Endodermal cell (in vitro differentiated cells): Measurements from ENCODE around the gene TNKS2. TPM values are rescaled to one million over a fixed set of nuclear protein-coding genes. Genes with fewer than 3 reads are reported as not detected.

Source experiments
- DNase-seq: peaks from one replicate; pipeline ENCODE4 v3.0.0-alpha.2; 2017
- H3K27ac ChIP-seq: 2 replicates; pipeline ENCODE4 v1.5.1; 2013; ENCODE audit warnings: mild to moderate bottlenecking, low read depth, low read length, moderate library complexity
- H3K27me3 ChIP-seq: 2 replicates; pipeline ENCODE4 v1.6.1; 2013; ENCODE audit warnings: mild to moderate bottlenecking, low read length, moderate library complexity; ENCODE audit not compliant: insufficient read depth, control insufficient read depth, poor library complexity, severe bottlenecking
- H3K36me3 ChIP-seq: 2 replicates; pipeline ENCODE4 v1.7.0; 2013; ENCODE audit warnings: mild to moderate bottlenecking, low read length, moderate library complexity; ENCODE audit not compliant: control insufficient read depth, insufficient read depth
- H3K4me1 ChIP-seq: one replicate; pipeline ENCODE4 v1.7.0; 2013; ENCODE audit warnings: low read length; ENCODE audit not compliant: control insufficient read depth, insufficient read depth
- H3K4me3 ChIP-seq: 2 replicates; pipeline ENCODE4 v1.5.1; 2013; ENCODE audit warnings: mild to moderate bottlenecking, low read length, moderate library complexity
- H3K9ac ChIP-seq: 2 replicates; pipeline ENCODE4 v1.6.1; 2013; ENCODE audit warnings: mild to moderate bottlenecking, low read length, moderate library complexity; ENCODE audit not compliant: poor library complexity, severe bottlenecking; ENCODE audit errors: extremely low read depth
- H3K9me3 ChIP-seq: 2 replicates; pipeline ENCODE4 v1.6.1; 2013; ENCODE audit warnings: mild to moderate bottlenecking, low read length, moderate library complexity; ENCODE audit not compliant: control insufficient read depth
- H3K27ac Mint-ChIP-seq: 2 replicates; pipeline ENCODE4 v1.8.0; 2020; ENCODE audit warnings: mixed read lengths
- H3K27me3 Mint-ChIP-seq: 2 replicates; pipeline ENCODE4 v1.8.0; 2021; ENCODE audit warnings: mild to moderate bottlenecking, mixed read lengths; ENCODE audit not compliant: insufficient read depth
- H3K36me3 Mint-ChIP-seq: 2 replicates; pipeline ENCODE4 v1.8.0; 2020; ENCODE audit warnings: low read depth, mixed read lengths
- H3K4me1 Mint-ChIP-seq: 2 replicates; pipeline ENCODE4 v1.8.0; 2020; ENCODE audit warnings: mixed read lengths
- H3K4me3 Mint-ChIP-seq: 2 replicates; pipeline ENCODE4 v1.8.0; 2020; ENCODE audit warnings: mild to moderate bottlenecking, moderate library complexity, mixed read lengths
- H3K9me3 Mint-ChIP-seq: 2 replicates; pipeline ENCODE4 v1.8.0; 2020; ENCODE audit warnings: mild to moderate bottlenecking, mixed read lengths
- CTCF ChIP-seq: fragments of 200-600 bp; sonication (generic); conservative IDR thresholded peaks from 2 replicates; pipeline ENCODE4 v1.5.0; 2021; ENCODE audit warnings: antibody characterized with exemption, mild to moderate bottlenecking
- WGBS, 2 experiments: methylation state at CpG; one replicate each; pipeline versions ENCODE4 v1.1.5 to v1.1.7; 2013; ENCODE audit warnings: missing lambda C conversion rate in 2 of 2, mixed read lengths in 1 of 2; ENCODE audit not compliant: insufficient coverage in 1 of 2, insufficient read length in 1 of 2; 5-methylcytosine and 5-hydroxymethylcytosine counted together
- total RNA-seq, 2 donors: library from RNA; stranded (reverse); fragmentation: NEBNext Ultra II Directional in 1 of 2; extraction: Animal tissue kit (Norgen Biotek cat#: 25700) in 1 of 2; gene quantifications; 2 replicates in 1 of 2; 3 replicates in 1 of 2; pipeline ENCODE4 v1.2.1, GENCODE V29; 2021

The TNKS2 gene
- total RNA-seq, 2 donors from 2014 or later = 51.3 to 59.9 TPM

GRCh38 chr10:91788527-91788926, 9.7 kb upstream of the TNKS2 start:
- H3K27ac ChIP-seq = no peak overlapping the region

GRCh38 chr10:91796331-91797047, 1.7 kb upstream of the TNKS2 start:
- peak; percentile 85 for DNase-seq
- Histone ChIP-seq H3K9me3 (no peaks in the 10 kb centered on the region), H3K4me1 (peaks cover 7% of the 10 kb centered on the region), H3K27me3 (no peaks in the 10 kb centered on the region), H3K9ac (no peak overlapping the region), H3K36me3 (peaks cover 11% of the 10 kb centered on the region), H3K27ac (no peak overlapping the region), H3K4me3 (peak overlapping the region; percentile 85)
- peaks cover 5% of the 10 kb centered on the region for H3K27me3 Mint-ChIP-seq
- no peak for TF ChIP-seq CTCF
- H3K4me3 Mint-ChIP-seq = peak overlapping the region; percentile 89
- H3K36me3 Mint-ChIP-seq = peaks cover 9% of the 10 kb centered on the region
- H3K9me3 Mint-ChIP-seq = no peaks in the 10 kb centered on the region
- peaks cover 29% of the 10 kb centered on the region for H3K4me1 Mint-ChIP-seq
- 39 to 40% methylated on average over 6 to 11 of the region's 11 CpGs for WGBS, 2 experiments
- peak overlapping the region; percentile 27 for H3K27ac Mint-ChIP-seq

More at GRCh38 chr10:91788527-91788926, 9.7 kb upstream of the TNKS2 start:
- no peak overlapping the region for H3K4me3 ChIP-seq
- peaks cover 23% of the 10 kb centered on the region for H3K27me3 ChIP-seq
- peaks cover 5% of the 10 kb centered on the region for H3K4me1 ChIP-seq
- H3K9me3 ChIP-seq = no peaks in the 10 kb centered on the region
- H3K27me3 Mint-ChIP-seq = peaks cover 10% of the 10 kb centered on the region
- H3K9ac ChIP-seq = no peak overlapping the region
- peak; percentile 62 for DNase-seq
- no peaks in the 10 kb centered on the region for H3K36me3 Mint-ChIP-seq
- no peak overlapping the region for H3K4me3 Mint-ChIP-seq
- no peaks in the 10 kb centered on the region for H3K9me3 Mint-ChIP-seq
- H3K4me1 Mint-ChIP-seq = peaks cover 12% of the 10 kb centered on the region
- 62 to 69% methylated on average over 2 to 5 of the region's 5 CpGs for WGBS, 2 experiments
- no peaks in the 10 kb centered on the region for H3K36me3 ChIP-seq
- peak overlapping the region; percentile 50 for H3K27ac Mint-ChIP-seq
- TF ChIP-seq CTCF = no peak

- peak overlapping the region; percentile 89 for H3K4me3 Mint-ChIP-seq
- TF ChIP-seq CTCF = no peak
- H3K36me3 Mint-ChIP-seq = peaks cover 15% of the 10 kb centered on the region
- no peaks in the 10 kb centered on the region for H3K27me3 ChIP-seq
- 89 to 100% methylated on average over 1 to 2 of the region's 3 CpGs for WGBS, 2 experiments
- H3K36me3 ChIP-seq = peaks cover 18% of the 10 kb centered on the region
- no peaks in the 10 kb centered on the region for H3K9me3 Mint-ChIP-seq
- H3K9ac ChIP-seq = peak overlapping the region; percentile 89
- peak overlapping the region; percentile 85 for H3K4me3 ChIP-seq
- no peaks in the 10 kb centered on the region for H3K9me3 ChIP-seq
- peaks cover 29% of the 10 kb centered on the region for H3K4me1 Mint-ChIP-seq
- no peak for DNase-seq
- H3K4me1 ChIP-seq = peaks cover 7% of the 10 kb centered on the region
- H3K27me3 Mint-ChIP-seq = peaks cover 5% of the 10 kb centered on the region
- H3K27ac Mint-ChIP-seq = peak overlapping the region; percentile 98
- H3K27ac ChIP-seq = peak overlapping the region; percentile 94
These were observed 1.1 kb upstream of the TNKS2 start for GRCh38 chr10:91797048-91797690.
